Panc1 (cell line): ENCODE data around the gene MIA2. TPM values are rescaled to one million over a fixed set of nuclear protein-coding genes. Genes with fewer than 3 reads are reported as not detected.
"Not testable (repeated sequence)": the region's sequence is repeated elsewhere in the genome, so short reads cannot be mapped to it uniquely, and the experiment has no call there.

Experiments
- ATAC-seq: fragments of 200-7000 bp; cut with Tn5 transposase; 2 replicates; pipeline ENCODE4 v1.9.1; 2020; ENCODE audit warnings: mild to moderate bottlenecking, moderate library complexity
- BruUV-seq: library from RNA; stranded (reverse); fragments of 400-500 nt; replicated peaks from 2 replicates; lab custom pipeline; 2021; lab: Mats Ljungman, UMichigan
- CTCF ChIA-PET: fragments of 300-600 bp; sonication (Branson Sonifier 250); formaldehyde crosslinking; loops from one replicate; lab custom pipeline; 2022; ENCODE audit warnings: antibody characterized with exemption; lab: Charles Lee
- POLR2A ChIA-PET: fragments of 300-600 bp; sonication (Branson Sonifier 250); formaldehyde crosslinking; loops from one replicate; lab custom pipeline; 2022; ENCODE audit warnings: antibody characterized with exemption; lab: Charles Lee
- DNase-seq: peaks from one replicate; pipeline ENCODE4 v3.0.0-alpha.2; 2010; ENCODE audit warnings: low read depth, low spot score
- H3K27ac ChIP-seq: 2 replicates; pipeline ENCODE4 v1.5.1; 2011; ENCODE audit warnings: mild to moderate bottlenecking, low read length, inconsistent platforms
- H3K27me3 ChIP-seq: fragments of 200-500 bp; sonication (Bioruptor generic); 2 replicates; pipeline ENCODE4 v1.6.0; 2014; ENCODE audit warnings: low read length, inconsistent platforms; ENCODE audit not compliant: control insufficient read depth, insufficient read depth
- H3K36me3 ChIP-seq: fragments of 200-500 bp; sonication (Bioruptor generic); 2 replicates; pipeline ENCODE4 v1.5.1; 2014; ENCODE audit warnings: inconsistent platforms, mild to moderate bottlenecking, low read length, moderate library complexity; ENCODE audit not compliant: control insufficient read depth, insufficient read depth
- H3K4me1 ChIP-seq: 2 replicates; pipeline ENCODE4 v1.5.1; 2011; ENCODE audit warnings: inconsistent platforms, mild to moderate bottlenecking, low read length, moderate library complexity; ENCODE audit not compliant: control insufficient read depth, insufficient read depth
- H3K4me3 ChIP-seq, 2 experiments: 2 replicates each; pipeline ENCODE4 v1.5.1; 2011 to 2012; ENCODE audit warnings: low read depth in 2 of 2, low read length in 2 of 2, mild to moderate bottlenecking in 2 of 2, inconsistent platforms in 1 of 2, moderate library complexity in 1 of 2
- H3K9me3 ChIP-seq: fragments of 200-500 bp; sonication (Bioruptor generic); 2 replicates; pipeline ENCODE4 v1.5.1; 2014; ENCODE audit warnings: low read depth, mild to moderate bottlenecking, inconsistent platforms, low read length, moderate library complexity; ENCODE audit not compliant: control insufficient read depth, insufficient read depth
- POLR2AphosphoS5 ChIP-seq: IDR thresholded peaks from 2 replicates; pipeline ENCODE4 v1.6.1; 2012; ENCODE audit warnings: mild to moderate bottlenecking, low read depth, low read length, moderate library complexity
- SIN3A ChIP-seq: IDR thresholded peaks from 2 replicates; pipeline ENCODE4 v1.6.1; 2012; ENCODE audit warnings: low read depth, mild to moderate bottlenecking, low read length, moderate library complexity, borderline replicate concordance; ENCODE audit not compliant: insufficient read depth
- TCF7L2 ChIP-seq: IDR thresholded peaks from 2 replicates; pipeline ENCODE4 v1.6.1; 2011; ENCODE audit warnings: mild to moderate bottlenecking, low read depth, low read length, inconsistent platforms
- in situ Hi-C: cut with HindIII; loops from 2 replicates; pipeline ENCODE4 v1.10.0; 2016; ENCODE audit warnings: low sequenced_read_pairs, low pct_unique_long_range_greater_than_20kb
- intact Hi-C: fragments of 100-400 bp; cut with micrococcal nuclease; formaldehyde crosslinking; loops from one replicate; pipeline ENCODE4 v1.10.0; 2022; ENCODE audit not compliant: unreplicated experiment
- total RNA-seq: library from RNA; stranded (reverse); gene quantifications from one replicate; pipeline ENCODE4 v1.2.1, GENCODE V29; 2021; ENCODE audit not compliant: unreplicated experiment
- TF ChIP-seq, protein P1 (sequence below): fragments of 450-650 bp; IDR thresholded peaks from 2 replicates; pipeline ENCODE4 v1.5.1; 2017; ENCODE audit warnings: mild to moderate bottlenecking
- TF ChIP-seq, protein P2 (sequence below), 2 experiments: IDR thresholded peaks; 2 replicates each; pipeline ENCODE4 v1.6.1; 2011 to 2012; ENCODE audit warnings: low read depth in 2 of 2, control low read depth in 1 of 2, low read length in 1 of 2, mild to moderate bottlenecking in 1 of 2, moderate library complexity in 1 of 2; ENCODE audit not compliant: insufficient read depth in 1 of 2

MIA2 gene
- total RNA-seq, 1 experiment from 2014 or later: 19.2 TPM

DNA sequence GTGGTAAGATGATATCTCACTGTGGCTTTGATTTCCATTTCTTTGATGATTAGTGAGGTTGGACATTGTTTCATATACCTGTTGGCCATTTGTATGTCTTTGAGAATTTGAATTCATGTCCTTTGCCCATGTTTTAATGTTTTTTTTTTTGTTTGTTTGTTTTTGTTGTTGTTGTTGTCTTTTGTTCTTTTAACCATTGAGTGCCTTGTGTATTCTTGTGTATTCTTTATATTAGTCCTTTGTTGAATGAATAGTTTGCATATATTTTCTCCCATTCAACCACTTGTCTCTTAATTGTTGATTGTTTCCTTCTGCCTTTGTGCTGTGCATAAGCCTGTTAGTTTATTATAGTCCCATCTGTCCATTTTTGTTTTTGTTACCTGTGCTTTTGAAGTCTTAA, 126.6 kb downstream of the MIA2 start:
- in situ Hi-C loops (no loop called here), intact Hi-C loops (no loop called here)
- ATAC-seq (no peak), DNase-seq (no peak)
- Histone ChIP-seq H3K4me1 (no peaks in the 10 kb centered on the region), H3K4me3 (no peak overlapping the region), H3K36me3 (no peaks in the 10 kb centered on the region), H3K9me3 (no peaks in the 10 kb centered on the region), H3K27ac (no peak overlapping the region), H3K27me3 (no peaks in the 10 kb centered on the region)
- no peak for TF ChIP-seq SIN3A
- no peak for TF ChIP-seq TCF7L2
- no peak for TF ChIP-seq POLR2AphosphoS5
- TF ChIP-seq, protein P1, sequence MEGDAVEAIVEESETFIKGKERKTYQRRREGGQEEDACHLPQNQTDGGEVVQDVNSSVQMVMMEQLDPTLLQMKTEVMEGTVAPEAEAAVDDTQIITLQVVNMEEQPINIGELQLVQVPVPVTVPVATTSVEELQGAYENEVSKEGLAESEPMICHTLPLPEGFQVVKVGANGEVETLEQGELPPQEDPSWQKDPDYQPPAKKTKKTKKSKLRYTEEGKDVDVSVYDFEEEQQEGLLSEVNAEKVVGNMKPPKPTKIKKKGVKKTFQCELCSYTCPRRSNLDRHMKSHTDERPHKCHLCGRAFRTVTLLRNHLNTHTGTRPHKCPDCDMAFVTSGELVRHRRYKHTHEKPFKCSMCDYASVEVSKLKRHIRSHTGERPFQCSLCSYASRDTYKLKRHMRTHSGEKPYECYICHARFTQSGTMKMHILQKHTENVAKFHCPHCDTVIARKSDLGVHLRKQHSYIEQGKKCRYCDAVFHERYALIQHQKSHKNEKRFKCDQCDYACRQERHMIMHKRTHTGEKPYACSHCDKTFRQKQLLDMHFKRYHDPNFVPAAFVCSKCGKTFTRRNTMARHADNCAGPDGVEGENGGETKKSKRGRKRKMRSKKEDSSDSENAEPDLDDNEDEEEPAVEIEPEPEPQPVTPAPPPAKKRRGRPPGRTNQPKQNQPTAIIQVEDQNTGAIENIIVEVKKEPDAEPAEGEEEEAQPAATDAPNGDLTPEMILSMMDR: no peak
- TF ChIP-seq, protein P2, sequence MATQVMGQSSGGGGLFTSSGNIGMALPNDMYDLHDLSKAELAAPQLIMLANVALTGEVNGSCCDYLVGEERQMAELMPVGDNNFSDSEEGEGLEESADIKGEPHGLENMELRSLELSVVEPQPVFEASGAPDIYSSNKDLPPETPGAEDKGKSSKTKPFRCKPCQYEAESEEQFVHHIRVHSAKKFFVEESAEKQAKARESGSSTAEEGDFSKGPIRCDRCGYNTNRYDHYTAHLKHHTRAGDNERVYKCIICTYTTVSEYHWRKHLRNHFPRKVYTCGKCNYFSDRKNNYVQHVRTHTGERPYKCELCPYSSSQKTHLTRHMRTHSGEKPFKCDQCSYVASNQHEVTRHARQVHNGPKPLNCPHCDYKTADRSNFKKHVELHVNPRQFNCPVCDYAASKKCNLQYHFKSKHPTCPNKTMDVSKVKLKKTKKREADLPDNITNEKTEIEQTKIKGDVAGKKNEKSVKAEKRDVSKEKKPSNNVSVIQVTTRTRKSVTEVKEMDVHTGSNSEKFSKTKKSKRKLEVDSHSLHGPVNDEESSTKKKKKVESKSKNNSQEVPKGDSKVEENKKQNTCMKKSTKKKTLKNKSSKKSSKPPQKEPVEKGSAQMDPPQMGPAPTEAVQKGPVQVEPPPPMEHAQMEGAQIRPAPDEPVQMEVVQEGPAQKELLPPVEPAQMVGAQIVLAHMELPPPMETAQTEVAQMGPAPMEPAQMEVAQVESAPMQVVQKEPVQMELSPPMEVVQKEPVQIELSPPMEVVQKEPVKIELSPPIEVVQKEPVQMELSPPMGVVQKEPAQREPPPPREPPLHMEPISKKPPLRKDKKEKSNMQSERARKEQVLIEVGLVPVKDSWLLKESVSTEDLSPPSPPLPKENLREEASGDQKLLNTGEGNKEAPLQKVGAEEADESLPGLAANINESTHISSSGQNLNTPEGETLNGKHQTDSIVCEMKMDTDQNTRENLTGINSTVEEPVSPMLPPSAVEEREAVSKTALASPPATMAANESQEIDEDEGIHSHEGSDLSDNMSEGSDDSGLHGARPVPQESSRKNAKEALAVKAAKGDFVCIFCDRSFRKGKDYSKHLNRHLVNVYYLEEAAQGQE (IDR thresholded peaks at IDR 0.05; ENCODE audit: insufficient read depth in 1 of 2, low read depth in 2 of 2, low read length in 1 of 2): no peak
- BruUV-seq: no TSS peak
- ChIA-PET CTCF (no interaction called here), POLR2A (no interaction called here)

DNA sequence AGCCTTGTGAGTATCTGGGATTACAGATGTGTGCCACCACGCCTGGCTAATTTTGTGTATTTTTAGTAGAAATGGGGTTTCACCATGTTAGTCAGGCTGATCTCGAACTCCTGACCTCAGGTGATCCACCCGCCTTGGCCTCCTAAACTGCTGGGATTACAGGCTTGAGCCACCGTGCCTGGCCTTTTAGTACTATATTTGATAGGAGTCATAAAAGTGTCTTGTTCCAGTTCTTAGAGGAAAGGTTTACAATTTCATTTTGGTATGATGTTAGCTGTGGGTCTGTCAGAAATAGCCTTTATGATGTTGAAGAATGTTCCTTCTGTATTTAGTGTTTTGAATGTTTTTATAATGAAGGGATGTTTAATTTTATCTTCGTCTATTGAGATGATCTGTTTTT, 127.8 kb downstream of the MIA2 start:
- CTCF ChIA-PET, intact Hi-C loops, DNase-seq: not testable (repeated sequence)

DNA sequence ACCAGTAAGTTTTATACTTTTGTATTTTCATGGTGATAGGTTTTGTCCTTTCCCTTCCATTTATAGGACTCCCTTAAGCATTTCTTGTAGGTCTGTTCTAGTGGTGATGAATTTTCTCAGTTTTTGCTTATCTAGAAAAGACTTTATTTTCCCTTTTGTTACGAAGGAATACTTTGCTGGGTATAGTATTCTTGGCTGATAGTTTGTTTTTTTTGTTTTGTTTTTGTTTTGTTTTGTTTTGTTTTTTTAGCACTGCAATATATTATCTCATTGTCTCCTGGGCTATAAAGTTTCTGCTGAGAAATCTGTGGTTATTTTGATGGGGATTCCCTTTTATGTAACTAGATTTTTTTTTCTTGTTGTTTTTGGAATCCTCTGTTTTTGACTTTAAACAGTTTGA, 130.8 kb downstream of the MIA2 start:
- no peak for ATAC-seq
- POLR2A ChIA-PET: no interaction called here
- intact Hi-C loops: no loop called here

More for the DNA sequence above, 127.8 kb downstream of the MIA2 start:
- H3K27ac ChIP-seq, ATAC-seq, in situ Hi-C loops, H3K4me3 ChIP-seq, BruUV-seq, POLR2A ChIA-PET, H3K9me3 ChIP-seq, H3K36me3 ChIP-seq, H3K4me1 ChIP-seq, H3K27me3 ChIP-seq: not testable (repeated sequence)

More for the DNA sequence above, 130.8 kb downstream of the MIA2 start:
- Histone ChIP-seq H3K4me3 (no peak overlapping the region), H3K36me3 (no peaks in the 10 kb centered on the region), H3K4me1 (no peaks in the 10 kb centered on the region; the same call in 1 of the 2 replicates), H3K27ac (no peak overlapping the region), H3K9me3 (no peaks in the 10 kb centered on the region), H3K27me3 (no peaks in the 10 kb centered on the region)
- no peak for DNase-seq
- CTCF ChIA-PET: no interaction called here
- in situ Hi-C loops: no loop called here
- BruUV-seq: no TSS peak
- TF ChIP-seq, protein P1: no peak
- no peak for TF ChIP-seq POLR2AphosphoS5
- no peak for TF ChIP-seq SIN3A
- TF ChIP-seq TCF7L2: no peak
- TF ChIP-seq, protein P2 (IDR thresholded peaks at IDR 0.05; ENCODE audit: insufficient read depth in 1 of 2, low read depth in 2 of 2, low read length in 1 of 2): no peak
